Activated naive CD8-positive, alpha-beta T cell treated with anti-CD3 and anti-CD28 coated beads, Interleukin-2, amount 50 U/mL, for 24 hours (primary cell): ENCODE data around the gene GLOD5.

Experiments
- ATAC-seq: fragments of 150-1000 bp; cut with Tn5 transposase; one replicate; pipeline ENCODE4 v1.10.0; 2021
- DNase-seq: peaks from one replicate; pipeline ENCODE4 v3.0.0; 2021
- H3K27ac Mint-ChIP-seq: one replicate; pipeline ENCODE4 v1.8.0; 2021; ENCODE audit warnings: mild to moderate bottlenecking, mixed read lengths
- H3K27me3 Mint-ChIP-seq: one replicate; pipeline ENCODE4 v1.8.0; 2021; ENCODE audit warnings: mixed read lengths
- H3K36me3 Mint-ChIP-seq: one replicate; pipeline ENCODE4 v1.8.0; 2021; ENCODE audit warnings: low read depth, mixed read lengths
- H3K4me1 Mint-ChIP-seq: one replicate; pipeline ENCODE4 v1.8.0; 2021; ENCODE audit warnings: mixed read lengths
- H3K4me3 Mint-ChIP-seq: one replicate; pipeline ENCODE4 v1.8.0; 2021; ENCODE audit warnings: mild to moderate bottlenecking, moderate library complexity, mixed read lengths
- H3K9me3 Mint-ChIP-seq: one replicate; pipeline ENCODE4 v1.8.0; 2021; ENCODE audit warnings: mixed read lengths

GLOD5 gene

DNA sequence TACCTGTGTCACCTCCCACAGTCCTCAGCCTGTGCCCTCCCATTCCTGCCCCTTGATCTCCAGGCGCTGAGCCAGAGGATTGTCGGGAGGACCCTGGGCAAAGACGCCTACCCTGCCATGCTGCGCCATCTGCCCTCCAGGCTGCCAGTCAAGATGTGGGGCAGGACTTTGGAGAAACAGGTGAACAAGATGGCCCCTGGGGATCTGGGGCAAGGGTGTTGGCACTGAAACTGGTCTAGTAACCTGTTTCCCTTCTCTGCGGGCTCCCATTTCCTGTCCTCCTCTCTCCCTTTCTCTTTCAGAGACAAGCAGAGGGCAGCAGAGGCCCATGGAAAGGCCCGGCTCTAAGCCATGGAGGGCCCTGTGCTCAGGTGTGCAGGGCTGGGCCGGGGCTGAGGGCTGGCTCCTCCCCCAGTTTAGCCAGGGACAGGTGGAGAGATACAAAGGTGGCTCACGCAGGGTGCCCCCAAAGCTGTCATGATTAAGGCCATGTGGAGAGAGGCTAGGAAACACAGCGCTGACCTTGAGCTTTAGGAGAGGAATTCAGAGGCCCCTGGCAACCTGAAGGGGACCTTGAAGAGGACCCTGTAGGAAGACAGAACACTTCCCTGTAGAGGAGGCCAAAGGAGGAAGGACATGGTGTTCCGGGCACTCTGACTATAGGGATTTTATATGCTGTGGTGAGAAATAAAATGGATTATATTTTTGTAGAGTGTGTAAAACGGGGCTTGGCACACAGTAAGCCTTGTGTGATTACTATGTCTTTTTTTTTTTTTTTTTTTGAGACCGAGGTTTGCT is at the start of gene GLOD5:
GLOD5 (plus strand) TSS at position 74 of the 798 bp plus-strand sequence; CDS start at position 118, 44 bp downstream.
- H3K27me3 Mint-ChIP-seq = no peaks in the 10 kb centered on the region
- no peaks in the 10 kb centered on the region for H3K9me3 Mint-ChIP-seq
- H3K27ac Mint-ChIP-seq = no peak within 1 kb of the TSS
- H3K4me3 Mint-ChIP-seq = no peak within 1 kb of the TSS
- DNase-seq (no peak), ATAC-seq (no peak)
- H3K36me3 Mint-ChIP-seq = no peaks in the 10 kb centered on the region
- H3K4me1 Mint-ChIP-seq = peaks cover 2% of the 10 kb centered on the region

DNA sequence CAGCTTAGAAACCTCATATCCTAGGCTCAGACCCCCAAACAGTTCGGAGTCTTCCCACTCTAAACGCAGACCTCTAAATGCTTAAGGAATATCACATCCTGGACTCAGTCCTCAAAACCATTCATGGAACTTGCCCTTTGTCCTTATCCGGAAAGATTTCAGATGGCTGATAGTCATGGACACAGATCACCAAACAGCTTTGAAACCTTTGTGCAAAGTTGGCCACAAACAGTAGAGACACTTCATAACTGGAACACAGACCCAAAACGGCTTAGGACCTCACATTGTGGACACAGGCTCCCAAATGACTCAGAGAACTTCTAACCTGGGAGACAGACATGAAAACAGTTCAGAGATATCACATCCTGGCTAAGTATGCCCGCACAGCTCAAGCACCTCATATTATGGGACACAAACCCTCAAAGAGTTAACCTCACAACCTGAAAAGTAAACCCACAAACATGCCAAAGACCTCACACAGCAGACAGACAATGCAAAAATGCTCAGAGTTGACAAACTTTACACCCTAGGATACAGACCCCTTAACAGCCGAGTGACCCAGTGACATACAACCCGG is 49.5 kb upstream of the GLOD5 start:
- Mint-ChIP-seq H3K27ac (peak overlapping the region; percentile 76), H3K4me1 (peaks cover 64% of the 10 kb centered on the region), H3K9me3 (no peaks in the 10 kb centered on the region), H3K4me3 (peak overlapping the region; percentile 27), H3K27me3 (no peaks in the 10 kb centered on the region), H3K36me3 (peaks cover 6% of the 10 kb centered on the region)
- ATAC-seq = no peak
- DNase-seq = no peak

DNA sequence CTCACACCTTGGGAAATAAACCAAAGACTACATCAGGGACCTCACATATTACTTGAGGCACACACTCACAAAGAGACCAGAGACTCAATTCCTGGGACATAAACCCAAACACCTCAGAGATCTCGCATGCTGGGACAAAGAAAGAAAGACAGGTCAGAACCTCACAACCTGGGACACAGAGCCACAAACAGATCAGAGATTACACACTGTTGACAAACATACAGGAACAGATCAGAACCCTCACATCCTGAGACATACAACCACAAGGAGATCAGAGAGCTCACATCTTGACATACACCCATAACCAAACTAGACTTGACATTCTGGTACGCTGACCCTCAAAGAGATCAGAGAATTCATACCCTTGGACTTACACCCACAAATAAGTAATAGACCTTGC is 47.7 kb upstream of the GLOD5 start:
- ATAC-seq (no peak), DNase-seq (no peak)
- Mint-ChIP-seq H3K36me3 (peaks cover 5% of the 10 kb centered on the region), H3K4me1 (peaks cover 73% of the 10 kb centered on the region), H3K27me3 (no peaks in the 10 kb centered on the region), H3K27ac (peak overlapping the region; percentile 69), H3K9me3 (no peaks in the 10 kb centered on the region), H3K4me3 (peak overlapping the region; percentile 44)

DNA sequence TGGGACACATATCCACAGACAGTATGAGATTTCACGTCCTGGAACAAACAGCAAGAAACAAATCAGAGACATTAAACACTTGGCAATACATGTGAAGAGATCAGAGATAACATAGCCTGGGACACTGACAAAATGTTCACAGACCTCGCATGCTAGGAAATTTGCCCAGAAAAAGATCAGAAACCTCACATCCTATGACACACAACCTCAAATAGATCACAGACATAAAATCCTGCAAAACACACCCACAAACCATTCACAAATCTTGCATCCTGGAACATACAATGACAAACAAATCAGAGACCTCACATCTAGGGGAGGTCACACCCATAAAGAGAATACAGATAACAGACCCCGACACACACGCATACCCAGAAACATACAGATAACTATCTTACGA is 47.0 kb upstream of the GLOD5 start:
- H3K36me3 Mint-ChIP-seq = peaks cover 5% of the 10 kb centered on the region
- H3K9me3 Mint-ChIP-seq = no peaks in the 10 kb centered on the region
- peak overlapping the region; percentile 74 for H3K27ac Mint-ChIP-seq
- DNase-seq = no peak
- ATAC-seq = no peak
- H3K4me3 Mint-ChIP-seq = peak overlapping the region; percentile 19
- peaks cover 78% of the 10 kb centered on the region for H3K4me1 Mint-ChIP-seq
- H3K27me3 Mint-ChIP-seq = no peaks in the 10 kb centered on the region

DNA sequence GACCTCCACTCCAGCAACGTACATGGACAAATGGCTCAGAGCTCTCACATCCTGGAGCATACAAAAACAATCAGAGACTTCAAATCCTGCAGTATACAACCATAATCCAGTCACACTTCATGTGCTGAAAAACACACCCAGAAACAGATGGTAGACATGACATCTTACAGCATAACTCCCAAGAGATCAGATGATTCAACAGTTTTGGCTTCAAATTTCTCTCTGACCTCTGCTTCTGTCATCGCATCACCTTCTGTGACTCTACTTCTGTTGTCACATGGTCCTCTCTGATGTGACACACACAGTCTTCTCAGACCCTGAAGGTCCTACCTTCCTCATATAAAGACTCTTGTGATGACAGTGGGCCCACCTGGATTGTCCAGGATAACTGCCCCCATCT is 46.5 kb upstream of the GLOD5 start:
- DNase-seq (no peak), ATAC-seq (no peak)
- H3K4me3 Mint-ChIP-seq = no peak overlapping the region
- peaks cover 78% of the 10 kb centered on the region for H3K4me1 Mint-ChIP-seq
- no peaks in the 10 kb centered on the region for H3K9me3 Mint-ChIP-seq
- peak overlapping the region; percentile 74 for H3K27ac Mint-ChIP-seq
- H3K36me3 Mint-ChIP-seq = peaks cover 5% of the 10 kb centered on the region
- H3K27me3 Mint-ChIP-seq = no peaks in the 10 kb centered on the region

DNA sequence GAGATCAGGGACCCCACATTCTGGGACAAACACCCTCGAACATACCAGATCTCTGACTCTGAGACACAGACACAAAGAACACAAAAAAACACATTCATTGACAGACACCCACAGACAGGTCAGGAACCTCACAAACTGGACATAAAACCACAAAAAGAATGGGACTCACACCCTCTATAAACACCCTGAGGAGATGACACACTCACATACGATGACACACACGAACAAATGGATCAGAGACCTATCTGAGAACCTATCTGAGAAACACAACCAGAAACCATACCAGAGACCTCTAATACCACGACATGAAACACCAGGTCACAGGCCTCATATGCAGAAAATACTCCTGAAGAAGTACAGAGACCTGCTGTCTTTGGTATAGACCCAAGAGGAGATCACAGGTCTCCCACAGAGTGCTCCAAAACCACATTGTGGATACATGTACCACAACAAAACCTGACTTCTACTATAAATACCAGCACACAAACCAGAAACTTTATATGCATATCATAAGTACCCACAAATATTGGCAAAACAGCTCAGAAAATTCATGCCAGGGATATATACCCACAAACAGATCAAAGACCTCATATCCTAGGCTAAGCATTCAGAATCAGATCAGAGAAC is 45.6 kb upstream of the GLOD5 start:
- Mint-ChIP-seq H3K4me3 (peak overlapping the region; percentile 18), H3K4me1 (peaks cover 73% of the 10 kb centered on the region), H3K36me3 (peaks cover 5% of the 10 kb centered on the region), H3K27ac (peak overlapping the region; percentile 28), H3K27me3 (no peaks in the 10 kb centered on the region), H3K9me3 (no peaks in the 10 kb centered on the region)
- peak; percentile 18 for ATAC-seq
- DNase-seq = no peak

DNA sequence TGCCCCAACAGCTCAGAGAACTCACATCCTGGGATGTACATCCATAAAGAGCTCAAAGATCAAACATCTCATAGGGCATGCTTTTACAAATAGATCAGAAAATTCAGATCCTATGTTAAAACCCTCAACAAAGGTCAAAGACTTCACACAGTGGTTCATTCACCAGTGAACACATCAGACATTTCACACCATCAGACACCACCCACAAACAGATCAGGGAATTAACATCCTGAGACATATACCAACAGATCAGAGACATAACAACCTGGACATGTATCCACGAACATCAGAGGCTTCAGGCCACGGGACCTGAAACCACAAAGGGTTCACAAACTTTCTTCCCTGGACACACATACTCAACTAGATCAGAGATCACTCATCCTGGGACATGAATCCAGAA is 41.6 kb upstream of the GLOD5 start:
- Mint-ChIP-seq H3K27ac (no peak overlapping the region), H3K9me3 (no peaks in the 10 kb centered on the region), H3K4me1 (peaks cover 40% of the 10 kb centered on the region), H3K27me3 (no peaks in the 10 kb centered on the region), H3K36me3 (peaks cover 5% of the 10 kb centered on the region), H3K4me3 (no peak overlapping the region)
- ATAC-seq (peak; percentile 58), DNase-seq (no peak)

DNA sequence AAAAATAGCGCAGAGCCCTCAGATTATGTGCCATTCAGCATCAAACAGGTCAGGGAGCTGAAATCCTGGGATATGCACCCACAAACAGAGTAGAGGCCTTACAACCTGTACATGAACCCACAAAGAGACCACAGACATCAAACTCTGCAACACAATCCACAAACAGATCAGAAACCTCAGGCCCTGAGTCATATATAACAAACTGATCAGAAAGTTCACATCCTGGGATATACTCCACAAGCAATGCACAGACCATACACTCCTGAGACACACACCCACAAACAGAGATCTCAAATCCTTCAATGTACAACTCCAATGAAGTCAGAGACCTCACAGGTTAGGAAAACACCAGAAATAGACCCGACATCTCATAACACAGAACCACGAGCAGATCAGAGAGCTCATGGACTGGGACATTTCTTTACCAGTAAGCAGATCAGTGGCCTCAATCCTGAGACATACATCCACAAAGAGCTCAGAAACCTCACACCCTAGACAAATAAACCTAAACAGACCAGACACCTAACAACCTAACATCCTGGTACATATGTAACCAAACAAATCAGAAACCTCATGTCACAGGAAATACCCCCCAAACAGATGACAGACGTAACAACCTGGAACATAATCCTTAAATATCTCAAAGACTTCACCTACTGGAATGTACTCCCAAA is 40.8 kb upstream of the GLOD5 start:
- DNase-seq = no peak
- peaks cover 37% of the 10 kb centered on the region for H3K4me1 Mint-ChIP-seq
- H3K9me3 Mint-ChIP-seq = no peaks in the 10 kb centered on the region

DNA sequence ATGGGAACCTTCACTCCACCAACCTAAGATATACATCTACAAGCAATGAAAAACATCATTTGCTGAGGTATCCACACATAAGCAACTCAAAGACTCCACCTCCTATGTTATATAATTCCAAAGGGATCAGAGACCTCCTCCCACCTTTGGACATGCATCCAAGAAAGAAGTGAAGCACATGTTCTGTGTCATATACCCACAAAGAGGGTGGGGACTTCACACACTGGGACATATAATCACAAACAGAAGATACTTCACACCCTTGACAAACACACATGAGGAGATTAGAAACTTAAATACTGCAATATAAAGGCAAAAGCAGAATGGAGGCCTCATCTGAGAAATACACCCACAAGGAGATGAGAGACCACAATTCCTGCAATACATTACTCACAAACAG is 39.6 kb upstream of the GLOD5 start:
- H3K27me3 Mint-ChIP-seq = no peaks in the 10 kb centered on the region
- no peak for DNase-seq
- H3K36me3 Mint-ChIP-seq = peaks cover 12% of the 10 kb centered on the region
- H3K27ac Mint-ChIP-seq = no peak overlapping the region
- no peak overlapping the region for H3K4me3 Mint-ChIP-seq
- H3K4me1 Mint-ChIP-seq = peaks cover 33% of the 10 kb centered on the region
- no peak for ATAC-seq
- H3K9me3 Mint-ChIP-seq = peaks cover 4% of the 10 kb centered on the region

More for the DNA sequence above, 40.8 kb upstream of the GLOD5 start:
- Mint-ChIP-seq H3K27ac (no peak overlapping the region), H3K4me3 (no peak overlapping the region), H3K27me3 (no peaks in the 10 kb centered on the region), H3K36me3 (peaks cover 7% of the 10 kb centered on the region)
- peak; percentile 58 for ATAC-seq

DNA sequence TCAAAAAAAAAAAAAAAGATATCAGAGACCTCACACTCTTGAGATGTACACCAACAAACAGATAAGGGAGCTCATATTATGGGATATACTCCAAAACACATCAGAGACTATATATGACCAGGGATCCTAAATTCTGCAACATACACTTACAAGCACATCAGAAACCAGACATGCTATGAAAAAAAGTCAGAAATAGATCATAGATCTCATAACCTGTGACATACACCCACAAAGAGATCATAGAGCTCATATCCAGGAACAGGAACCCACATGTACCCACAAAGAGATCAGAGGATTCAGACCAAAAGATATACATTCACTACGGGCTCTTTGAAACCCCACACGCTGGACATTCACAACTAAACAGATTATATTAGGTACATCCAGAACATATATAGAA is 35.0 kb upstream of the GLOD5 start:
- H3K4me1 Mint-ChIP-seq = peaks cover 26% of the 10 kb centered on the region
- no peak overlapping the region for H3K4me3 Mint-ChIP-seq
- peaks cover 13% of the 10 kb centered on the region for H3K36me3 Mint-ChIP-seq
- H3K27me3 Mint-ChIP-seq = no peaks in the 10 kb centered on the region
- DNase-seq (no peak), ATAC-seq (no peak)
- H3K9me3 Mint-ChIP-seq = peaks cover 11% of the 10 kb centered on the region
- H3K27ac Mint-ChIP-seq = no peak overlapping the region

DNA sequence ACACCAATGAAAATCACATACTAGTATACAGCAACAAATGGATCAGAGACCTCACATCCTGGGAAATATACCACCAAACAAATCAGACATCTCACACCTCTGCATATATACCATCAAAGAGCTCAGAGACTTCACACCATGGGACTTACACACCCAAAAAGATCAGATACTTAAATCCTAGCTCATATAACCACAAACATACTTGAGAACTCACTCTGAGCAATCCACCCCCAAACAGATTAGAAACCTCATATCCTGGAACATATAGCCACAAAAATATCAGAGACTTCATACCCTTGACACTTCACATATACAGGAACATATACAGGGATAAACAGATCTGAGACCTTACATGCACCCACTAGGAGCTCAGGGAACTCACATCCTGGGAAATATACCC is 32.9 kb upstream of the GLOD5 start:
- peaks cover 11% of the 10 kb centered on the region for H3K9me3 Mint-ChIP-seq
- H3K27ac Mint-ChIP-seq = no peak overlapping the region
- peaks cover 25% of the 10 kb centered on the region for H3K4me1 Mint-ChIP-seq
- no peaks in the 10 kb centered on the region for H3K27me3 Mint-ChIP-seq
- ATAC-seq (no peak), DNase-seq (no peak)
- peaks cover 13% of the 10 kb centered on the region for H3K36me3 Mint-ChIP-seq
- H3K4me3 Mint-ChIP-seq = no peak overlapping the region

DNA sequence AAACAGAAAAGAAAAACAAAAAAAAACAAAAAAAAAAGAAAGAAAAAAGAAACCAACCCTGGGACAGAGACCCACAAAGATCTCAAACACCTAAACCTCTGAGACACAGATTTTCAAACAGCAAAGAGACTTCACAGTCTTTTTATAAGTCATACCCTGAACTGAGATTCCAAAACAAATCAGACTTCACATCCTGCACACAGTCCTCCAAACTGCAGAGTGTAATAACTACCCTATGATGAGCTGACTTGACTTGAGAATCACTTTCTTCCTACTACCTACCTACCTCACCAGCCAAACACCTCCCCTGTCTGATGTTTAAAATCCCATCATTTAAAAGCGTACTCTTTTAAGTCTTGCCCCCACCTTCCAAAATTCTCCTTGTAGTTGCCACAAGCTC is 25.2 kb upstream of the GLOD5 start:
- no peak for DNase-seq
- peak overlapping the region; percentile 99 for H3K4me3 Mint-ChIP-seq
- ATAC-seq = no peak
- H3K27ac Mint-ChIP-seq = peak overlapping the region; percentile 98
- H3K4me1 Mint-ChIP-seq = peaks cover 20% of the 10 kb centered on the region
- no peaks in the 10 kb centered on the region for H3K36me3 Mint-ChIP-seq
- H3K9me3 Mint-ChIP-seq = no peaks in the 10 kb centered on the region
- no peaks in the 10 kb centered on the region for H3K27me3 Mint-ChIP-seq

DNA sequence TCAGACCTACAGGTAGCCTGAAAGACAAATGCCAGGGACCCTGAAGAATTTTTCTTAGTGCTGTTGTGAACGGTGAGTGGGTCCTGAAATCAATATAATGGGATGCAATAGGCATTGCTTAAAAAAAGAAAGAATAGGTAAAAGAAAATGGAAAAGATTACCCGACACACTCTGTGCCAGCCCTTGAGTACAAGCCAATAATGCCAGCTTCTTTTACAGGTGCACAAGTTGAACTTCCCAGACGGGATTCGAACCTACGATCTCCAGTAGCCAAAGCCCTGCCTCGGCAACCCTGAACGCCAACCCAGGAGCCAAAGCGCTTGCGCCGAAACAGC is 24.7 kb upstream of the GLOD5 start:
- ATAC-seq (no peak), DNase-seq (no peak)
- H3K27ac Mint-ChIP-seq = peak overlapping the region; percentile 98
- H3K27me3 Mint-ChIP-seq = no peaks in the 10 kb centered on the region
- H3K4me3 Mint-ChIP-seq = peak overlapping the region; percentile 99
- H3K36me3 Mint-ChIP-seq = no peaks in the 10 kb centered on the region
- H3K4me1 Mint-ChIP-seq = peaks cover 20% of the 10 kb centered on the region
- H3K9me3 Mint-ChIP-seq = no peaks in the 10 kb centered on the region

DNA sequence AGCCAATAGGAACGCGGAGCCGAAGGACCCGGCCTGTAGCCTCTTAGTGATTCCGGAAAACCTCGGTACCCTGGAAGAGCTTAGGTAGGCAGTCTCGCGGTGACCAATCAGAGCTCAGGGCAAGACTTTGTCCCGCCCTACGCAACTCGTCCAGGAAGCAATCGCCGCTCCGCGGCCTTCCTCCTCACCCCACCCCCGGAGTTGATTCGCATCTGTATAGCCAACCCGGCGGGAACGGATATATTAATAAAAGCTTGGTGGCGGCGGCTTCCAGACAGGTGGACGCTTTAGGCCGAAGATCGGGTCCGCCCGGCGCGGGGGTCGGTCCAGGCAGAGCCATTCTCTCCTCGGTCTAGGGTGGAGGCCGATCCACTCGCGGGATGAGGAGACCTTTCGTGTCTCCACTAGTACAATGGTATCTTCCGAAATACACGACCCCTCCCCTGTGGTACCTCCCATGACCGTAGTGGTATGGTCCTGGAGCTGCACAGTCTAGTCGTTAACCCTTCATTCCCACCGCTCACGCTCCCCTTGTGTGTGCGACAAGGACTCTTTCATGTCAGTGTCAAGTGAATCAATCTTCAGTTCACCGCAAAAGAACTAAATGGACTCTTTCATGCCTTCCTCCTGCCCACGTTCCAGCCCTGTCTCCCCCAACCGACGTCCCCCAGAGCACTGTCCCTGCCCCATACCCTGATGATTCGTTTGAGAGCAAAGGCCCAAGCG is 24.2 kb upstream of the GLOD5 start:
- H3K4me3 Mint-ChIP-seq = peak overlapping the region; percentile 99
- H3K36me3 Mint-ChIP-seq = no peaks in the 10 kb centered on the region
- peak overlapping the region; percentile 98 for H3K27ac Mint-ChIP-seq
- ATAC-seq (peak; percentile 98), DNase-seq (peak; percentile 77)
- peaks cover 20% of the 10 kb centered on the region for H3K4me1 Mint-ChIP-seq
- no peaks in the 10 kb centered on the region for H3K27me3 Mint-ChIP-seq
- no peaks in the 10 kb centered on the region for H3K9me3 Mint-ChIP-seq
